ENCODE data around the gene ROR1.
"Not testable (repeated sequence)": the region's sequence is repeated elsewhere in the genome, so short reads cannot be mapped to it uniquely, and the experiment has no call there.

ROR1 gene

GRCh38 chr1:64223329-64224151, 449.7 kb downstream of the ROR1 start:
- Histone ChIP-seq H3K27me3 (no peaks in the 10 kb centered on the region), H3K4me1 (no peaks in the 10 kb centered on the region), H3K9me3 (no peaks in the 10 kb centered on the region), H3K36me3 (no peaks in the 10 kb centered on the region), H3K4me3 (ENCODE audit: low read depth, low read length) (no peak overlapping the region)
- DNase-seq: no peak
- TF ChIP-seq, protein P1, sequence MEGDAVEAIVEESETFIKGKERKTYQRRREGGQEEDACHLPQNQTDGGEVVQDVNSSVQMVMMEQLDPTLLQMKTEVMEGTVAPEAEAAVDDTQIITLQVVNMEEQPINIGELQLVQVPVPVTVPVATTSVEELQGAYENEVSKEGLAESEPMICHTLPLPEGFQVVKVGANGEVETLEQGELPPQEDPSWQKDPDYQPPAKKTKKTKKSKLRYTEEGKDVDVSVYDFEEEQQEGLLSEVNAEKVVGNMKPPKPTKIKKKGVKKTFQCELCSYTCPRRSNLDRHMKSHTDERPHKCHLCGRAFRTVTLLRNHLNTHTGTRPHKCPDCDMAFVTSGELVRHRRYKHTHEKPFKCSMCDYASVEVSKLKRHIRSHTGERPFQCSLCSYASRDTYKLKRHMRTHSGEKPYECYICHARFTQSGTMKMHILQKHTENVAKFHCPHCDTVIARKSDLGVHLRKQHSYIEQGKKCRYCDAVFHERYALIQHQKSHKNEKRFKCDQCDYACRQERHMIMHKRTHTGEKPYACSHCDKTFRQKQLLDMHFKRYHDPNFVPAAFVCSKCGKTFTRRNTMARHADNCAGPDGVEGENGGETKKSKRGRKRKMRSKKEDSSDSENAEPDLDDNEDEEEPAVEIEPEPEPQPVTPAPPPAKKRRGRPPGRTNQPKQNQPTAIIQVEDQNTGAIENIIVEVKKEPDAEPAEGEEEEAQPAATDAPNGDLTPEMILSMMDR (IDR thresholded peaks at IDR 0.05; ENCODE audit: low read depth, low read length): no peak

GRCh38 chr1:64224236-64224635, 450.4 kb downstream of the ROR1 start:
- H3K4me3 ChIP-seq (ENCODE audit: low read depth, low read length); H3K27me3 ChIP-seq; DNase-seq; H3K9me3 ChIP-seq; H3K36me3 ChIP-seq; H3K4me1 ChIP-seq: not testable (repeated sequence)

- no peak for DNase-seq
- Histone ChIP-seq H3K4me1 (no peaks in the 10 kb centered on the region; the same call in 1 of the 2 replicates), H3K4me3 (ENCODE audit: low read depth, low read length) (no peak overlapping the region), H3K9me3 (no peaks in the 10 kb centered on the region), H3K36me3 (no peaks in the 10 kb centered on the region), H3K27me3 (no peaks in the 10 kb centered on the region)
- TF ChIP-seq, protein P1 (IDR thresholded peaks at IDR 0.05; ENCODE audit: low read depth, low read length): no peak
These were observed 454.5 kb downstream of the ROR1 start for GRCh38 chr1:64228167-64228957.

GRCh38 chr1:64229307-64229706, 455.5 kb downstream of the ROR1 start:
- H3K27me3 ChIP-seq: no peaks in the 10 kb centered on the region
- no peaks in the 10 kb centered on the region; the same call in 1 of the 2 replicates for H3K4me1 ChIP-seq
- TF ChIP-seq, protein P1 (IDR thresholded peaks at IDR 0.05; ENCODE audit: low read depth, low read length): no peak
- no peak overlapping the region for H3K4me3 ChIP-seq (ENCODE audit: low read depth, low read length)
- H3K9me3 ChIP-seq: no peaks in the 10 kb centered on the region
- DNase-seq: no peak
- H3K36me3 ChIP-seq: no peaks in the 10 kb centered on the region
